GM12878 (cell line): ENCODE measurements around the gene SF3B4.

Source experiments
- BHLHE40 ChIP-seq, 2 experiments: fragments of 450-650 bp in 1 of 2; IDR thresholded peaks; 2 replicates each; pipeline ENCODE4 v1.6.1; 2011 to 2017; ENCODE audit warnings: low read depth in 2 of 2, borderline replicate concordance in 1 of 2, improper control_type of control experiment in 1 of 2, low read length in 1 of 2, mild to moderate bottlenecking in 1 of 2
- CREB1 ChIP-seq: IDR thresholded peaks from 2 replicates; pipeline ENCODE4 v1.6.1; 2012; ENCODE audit warnings: low read depth, mild to moderate bottlenecking, inconsistent platforms
- CTCF ChIP-seq, 3 experiments: IDR thresholded peaks in 2 of 3; conservative IDR thresholded peaks in 1 of 3; 2 replicates each; pipeline ENCODE4 v1.5.1; 2011; ENCODE audit warnings: low read depth in 3 of 3, low read length in 3 of 3, mild to moderate bottlenecking in 3 of 3, control low read depth in 2 of 3, moderate library complexity in 2 of 3, inconsistent platforms in 1 of 3, mixed read lengths in 1 of 3; ENCODE audit not compliant: control insufficient read depth in 2 of 3, insufficient read depth in 1 of 3; ENCODE audit errors: extremely low read depth in 1 of 3
- CUX1 ChIP-seq: IDR thresholded peaks from 2 replicates; pipeline ENCODE4 v1.6.1; 2012; ENCODE audit warnings: improper control_type of control experiment, low read depth, low read length; ENCODE audit not compliant: insufficient replicate concordance
- IKZF1 ChIP-seq: fragments of 450-650 bp; conservative IDR thresholded peaks from 2 replicates; pipeline ENCODE4 v1.6.1; 2017; ENCODE audit warnings: antibody characterized with exemption, mild to moderate bottlenecking
- JUND ChIP-seq: IDR thresholded peaks from 2 replicates; pipeline ENCODE4 v1.6.1; 2012; ENCODE audit warnings: low read depth, mild to moderate bottlenecking, low read length, improper control_type of control experiment, moderate library complexity
- TBL1XR1 ChIP-seq: IDR thresholded peaks from 2 replicates; pipeline ENCODE4 v1.6.1; 2012; ENCODE audit warnings: low read depth, low read length, improper control_type of control experiment

GRCh38 chr1:149963358-149963757 lies 35.8 kb upstream of the SF3B4 start:
- TF ChIP-seq CREB1 (no peak), CUX1 (no peak), JUND (no peak), BHLHE40 (IDR thresholded peaks at IDR 0.05; ENCODE audit: borderline replicate concordance in 1 of 2, low read depth in 2 of 2, low read length in 1 of 2) (no peak), CTCF (IDR thresholded peaks at IDR 0.05 in 2 of 3, conservative IDR thresholded peaks at IDR 0.05 in 1 of 3; ENCODE audit: control insufficient read depth in 2 of 3, extremely low read depth in 1 of 3, insufficient read depth in 1 of 3, low read depth in 3 of 3, low read length in 3 of 3) (no peak), TBL1XR1 (no peak), IKZF1 (no peak)
